Pancreas (tissue), 10 donors: ENCODE results near the gene NSUN2. TPM values are rescaled to one million over a fixed set of nuclear protein-coding genes. Genes with fewer than 3 reads are reported as not detected.

Source experiments
- ATAC-seq, 4 donors: fragments of 200-7000 bp; cut with Tn5 transposase; one replicate each; pipeline versions ENCODE4 v1.8.0 to v1.9.1; 2020; ENCODE audit warnings: mild to moderate bottlenecking in 4 of 4, moderate library complexity in 4 of 4
- DNase-seq, 6 donors: peaks; one replicate each; pipeline ENCODE4 v3.0.0-alpha.2; 2020
- FAIRE-seq: peaks from 2 replicates; lab custom pipeline; 2012; peaks lifted over from hg19 to GRCh38; lab: Jason Lieb, UNC
- H3K27ac ChIP-seq, 4 donors: fragments of 200-600 bp; sonication (generic); 1 replicate in 3 of 4; 2 replicates in 1 of 4; pipeline versions ENCODE4 v1.5.0 to v1.8.0; 2020
- H3K27me3 ChIP-seq, 4 donors: fragments of 200-600 bp; one replicate each; pipeline ENCODE4 v1.8.0; 2021
- H3K36me3 ChIP-seq, 3 donors: fragments of 200-600 bp; sonication (generic) in 1 of 3; one replicate each; pipeline versions ENCODE4 v1.5.0 to v1.8.0; 2020 to 2021
- H3K4me1 ChIP-seq, 3 donors: fragments of 200-600 bp; one replicate each; pipeline ENCODE4 v1.8.0; 2021
- H3K4me3 ChIP-seq, 4 donors: fragments of 200-600 bp; sonication (generic) in 2 of 4; one replicate each; pipeline versions ENCODE4 v1.5.0 to v1.8.0; 2020 to 2021
- H3K9me3 ChIP-seq, 4 donors: fragments of 200-600 bp; one replicate each; pipeline ENCODE4 v1.8.0; 2021
- CTCF ChIP-seq, 4 donors: fragments of 200-600 bp; sonication (generic) in 3 of 4; IDR thresholded peaks; one replicate each; pipeline versions ENCODE4 v1.5.0 to v1.8.0; 2021; ENCODE audit warnings: antibody characterized with exemption in 4 of 4
- WGBS, 2 donors: extraction: QIAGEN DNeasy Blood & Tissue Kit; methylation state at CpG; one replicate each; pipeline ENCODE4 v1.1.7; 2013; 5-methylcytosine and 5-hydroxymethylcytosine counted together
- intact Hi-C, 3 donors: fragments of 100-400 bp; cut with DNase I; formaldehyde crosslinking; loops; one replicate each; pipeline versions ENCODE4 v1.11.1 to v1.14.2; 2022
- polyA plus RNA-seq, 2 donors: library from polyadenylated mRNA; stranded (reverse); fragments of 200-250 nt; gene quantifications; one replicate each; pipeline ENCODE4 v1.2.3, GENCODE V29; 2013
- total RNA-seq, 6 donors: library from RNA; stranded (reverse); fragmentation: NEBNext Ultra II Directional in 4 of 6; extraction: Animal tissue kit (Norgen Biotek cat#: 25700) in 4 of 6; gene quantifications; one replicate each; pipeline versions ENCODE4 v1.2.1 to v1.2.4, GENCODE V29; 2021 to 2023
- donor health status: healthy with polysubstance abuse.
- donor health status: DM: no; HTN: no; CAD: no; lungs with moderate emphysema.
- donor health status: DM: no; HTN: no; CAD: no.
- donor health status: control.
- donor health status: control.
- donor health status: Bipolar disorder and iron deficiency.
- donor health status: DM: yes; HTN: yes; CAD: no.
- donor health status: DM: no; HTN: no; CAD: no.
- donor health status: DM: no; HTN: no; CAD: no.
- donor health status: DM: yes; HTN: yes; CAD: no.

The NSUN2 gene
- total and polyA plus RNA-seq, 8 donors = 15.6 to 56.4 (median 20.0) TPM

GRCh38 chr5:6552612-6553011, 80.2 kb downstream of the NSUN2 start:
- no peak for TF ChIP-seq CTCF (IDR thresholded peaks at IDR 0.05)
- WGBS, 2 donors = 68 to 76% methylated on average over 7 of the region's 7 CpGs
- no peak for ATAC-seq
- Histone ChIP-seq H3K27me3 (no peaks in the 10 kb centered on the region), H3K27ac (no peak overlapping the region), H3K36me3 (no peaks in the 10 kb centered on the region), H3K9me3 (no peaks in the 10 kb centered on the region), H3K4me3 (no peak overlapping the region), H3K4me1 (no peaks in the 10 kb centered on the region)
- no peak for FAIRE-seq
- DNase-seq = no peak
- intact Hi-C loops = no loop called here

- no peak for FAIRE-seq
- H3K4me3 ChIP-seq = no peak overlapping the region
- no peak for ATAC-seq
- WGBS, 2 donors = 79% methylated on average over 6 of the region's 6 CpGs
- no peak overlapping the region for H3K27ac ChIP-seq
- H3K36me3 ChIP-seq = no peaks in the 10 kb centered on the region
- intact Hi-C loops = no loop called here
- no peaks in the 10 kb centered on the region for H3K4me1 ChIP-seq
- no peak for DNase-seq
- TF ChIP-seq CTCF (IDR thresholded peaks at IDR 0.05) = no peak
- no peaks in the 10 kb centered on the region for H3K9me3 ChIP-seq
- H3K27me3 ChIP-seq = no peaks in the 10 kb centered on the region
Measured at GRCh38 chr5:6551955-6552313, 80.9 kb downstream of the NSUN2 start.

DNA sequence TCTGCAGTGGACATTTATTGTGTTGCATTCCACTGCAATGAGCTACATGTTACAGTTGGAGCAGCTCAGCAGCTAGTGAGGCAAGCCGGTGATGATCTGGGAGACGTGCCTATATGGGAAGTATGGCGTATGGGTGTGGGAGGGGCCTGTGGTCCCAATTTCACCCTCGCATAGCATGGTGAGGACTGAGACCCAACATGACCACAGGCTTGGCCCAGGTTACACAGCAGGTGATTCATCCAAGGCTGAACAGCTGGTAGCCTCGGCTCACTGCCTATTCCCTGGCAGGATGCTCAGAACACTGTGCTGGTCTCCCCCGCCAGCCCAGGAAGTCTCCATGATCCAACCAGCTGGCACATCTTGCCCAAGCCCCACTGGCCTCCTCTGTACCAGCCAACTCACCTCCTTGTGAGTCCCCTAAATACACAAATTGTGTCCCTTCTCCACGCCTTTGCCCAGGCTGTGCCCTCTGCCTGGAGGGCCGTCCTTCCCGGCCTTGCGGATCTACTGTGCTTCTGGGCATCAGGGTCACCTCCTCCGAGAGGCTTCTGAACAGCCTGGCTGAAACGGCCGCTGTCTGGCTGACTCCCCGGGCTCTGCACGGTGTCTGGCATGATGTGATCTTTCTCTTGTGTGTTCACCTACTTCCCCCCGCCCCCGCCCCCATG, 81.4 kb downstream of the NSUN2 start:
- TF ChIP-seq CTCF (IDR thresholded peaks at IDR 0.05) = no peak
- 74 to 80% methylated on average over 17 of the region's 17 CpGs for WGBS, 2 donors

GRCh38 chr5:6550628-6551027, 82.2 kb downstream of the NSUN2 start:
- no peak for DNase-seq
- intact Hi-C loops = no loop called here
- Histone ChIP-seq H3K9me3 (no peaks in the 10 kb centered on the region), H3K27ac (no peak overlapping the region), H3K4me1 (no peaks in the 10 kb centered on the region), H3K27me3 (no peaks in the 10 kb centered on the region), H3K36me3 (no peaks in the 10 kb centered on the region), H3K4me3 (no peak overlapping the region)
- FAIRE-seq = no peak
- TF ChIP-seq CTCF (IDR thresholded peaks at IDR 0.05) = no peak
- 83 to 92% methylated on average over 7 of the region's 7 CpGs for WGBS, 2 donors
- no peak for ATAC-seq

More for the DNA sequence above, 81.4 kb downstream of the NSUN2 start:
- no peaks in the 10 kb centered on the region for H3K27me3 ChIP-seq
- no peaks in the 10 kb centered on the region for H3K36me3 ChIP-seq
- no peak for DNase-seq
- ATAC-seq = no peak
- FAIRE-seq = no peak
- no peak overlapping the region for H3K27ac ChIP-seq
- intact Hi-C loops = no loop called here
- no peak overlapping the region for H3K4me3 ChIP-seq
- H3K9me3 ChIP-seq = no peaks in the 10 kb centered on the region
- no peaks in the 10 kb centered on the region for H3K4me1 ChIP-seq

Other genes with a start within 250 kb of the NSUN2 start
- under 1 TPM; 0.13 to 0.81 (median 0.46) TPM for gene UBE2QL1, start 184.2 kb downstream of the NSUN2 start, total RNA-seq
- gene UBE2QL1, start 184.2 kb downstream of the NSUN2 start, polyA plus RNA-seq = 1 to 10 TPM in 1 of 2 donors, under 1 TPM in 1; 0.72 to 2.4 TPM
- 1 to 10 TPM; 3.0 to 8.2 (median 6.8) TPM for gene SRD5A1, start 396 bp upstream of the NSUN2 start, total RNA-seq
- 1 to 10 TPM; 3.2 to 6.3 TPM for gene SRD5A1, start 396 bp upstream of the NSUN2 start, polyA plus RNA-seq
- 10 to 100 TPM in 1 of 6 donors, 1 to 10 TPM in 5; 7.0 to 13.5 (median 8.5) TPM for gene TENT4A, start 80.4 kb upstream of the NSUN2 start, total RNA-seq
- 10 to 100 TPM in 1 of 2 donors, 1 to 10 TPM in 1; 8.3 to 13.6 TPM for gene TENT4A, start 80.4 kb upstream of the NSUN2 start, polyA plus RNA-seq